Esophagus squamous epithelium (tissue), 5 donors: ENCODE data around the gene ST8SIA1. TPM values are rescaled to one million over a fixed set of nuclear protein-coding genes. Genes with fewer than 3 reads are reported as not detected.

Experiments used
- DNase-seq: peaks from one replicate; lab custom pipeline; 2025; lab: John Stamatoyannopoulos, UW
- H3K27ac ChIP-seq, 4 donors: fragments of 200-600 bp; sonication (generic); one replicate each; pipeline ENCODE4 v1.5.1; 2016 to 2019; ENCODE audit warnings: mild to moderate bottlenecking in 1 of 4
- H3K27me3 ChIP-seq, 4 donors: fragments of 200-600 bp; sonication (generic); 1 replicate in 3 of 4; 2 replicates in 1 of 4; pipeline versions ENCODE4 v1.5.1 to v1.6.0; 2017 to 2021; ENCODE audit warnings: antibody characterized with exemption in 1 of 4
- H3K36me3 ChIP-seq, 3 donors: fragments of 200-600 bp; sonication (generic); one replicate each; pipeline ENCODE4 v1.5.1; 2016 to 2019
- H3K4me1 ChIP-seq, 3 donors: fragments of 200-600 bp; sonication (generic); one replicate each; pipeline ENCODE4 v1.5.1; 2017 to 2019
- H3K4me3 ChIP-seq, 4 donors: fragments of 200-600 bp; sonication (generic); 1 replicate in 3 of 4; 2 replicates in 1 of 4; pipeline ENCODE4 v1.5.1; 2016 to 2019; ENCODE audit warnings: mild to moderate bottlenecking in 2 of 4, moderate library complexity in 1 of 4
- H3K9me3 ChIP-seq, 3 donors: fragments of 200-600 bp; sonication (generic); one replicate each; pipeline ENCODE4 v1.5.1; 2016 to 2019
- CTCF ChIP-seq, 6 experiments: fragments of 450-650 bp in 4 of 6; fragments of 200-600 bp in 2 of 6; sonication (generic) in 2 of 6; IDR thresholded peaks; one replicate each; pipeline ENCODE4 v1.5.1; 2016 to 2019; ENCODE audit warnings: antibody characterized with exemption in 6 of 6, mild to moderate bottlenecking in 4 of 6, moderate library complexity in 4 of 6
- POLR2A ChIP-seq, 4 donors: fragments of 450-650 bp; IDR thresholded peaks; one replicate each; pipeline ENCODE4 v1.6.1; 2017; ENCODE audit warnings: antibody characterized with exemption in 4 of 4, mild to moderate bottlenecking in 4 of 4, moderate library complexity in 3 of 4
- WGBS, 2 donors: methylation state at CpG; one replicate each; pipeline ENCODE4 v1.1.5; 2018; 5-methylcytosine and 5-hydroxymethylcytosine counted together
- intact Hi-C: fragments of 100-400 bp; cut with DNase I; formaldehyde crosslinking; loops from one replicate; pipeline ENCODE4 v1.15.0; 2022
- total RNA-seq, 4 donors: library from RNA; depleted of rRNA; stranded (reverse); fragments of >200 nt; gene quantifications; one replicate each; pipeline ENCODE4 v1.1.0, GENCODE V29; 2016
- donor health status: DM: yes; HTN: yes; CAD: no.

ST8SIA1 gene
- total RNA-seq, 4 donors from 2014 or later, result 0.38 to 5.3 (median 1.0) TPM

- TF ChIP-seq POLR2A (IDR thresholded peaks at IDR 0.05), result no peak
- TF ChIP-seq CTCF (IDR thresholded peaks at IDR 0.05), result no peak
- peak overlapping the region in 2 of 4 donors; percentile 41 to 84 for H3K27ac ChIP-seq
- no peaks in the 10 kb centered on the region for H3K9me3 ChIP-seq
- H3K27me3 ChIP-seq, result peaks cover 0 to 26% (median 0%) of the 10 kb centered on the region in 4 donors
- intact Hi-C loops, result loop anchor here (10.0 kb wide), 3 partner anchors 57 to 227 kb away; no protein-coding TSS in a partner anchor
- H3K4me1 ChIP-seq, result peaks cover 0 to 47% (median 0%) of the 10 kb centered on the region in 3 donors
- H3K4me3 ChIP-seq, result peak overlapping the region in 2 of 4 donors; percentile 63 to 74
- H3K36me3 ChIP-seq, result no peaks in the 10 kb centered on the region
- no peak for DNase-seq
These were observed 2.3 kb downstream of the ST8SIA1 start for GRCh38 chr12:22332202-22332601.

GRCh38 chr12:22329621-22330020 lies 4.9 kb downstream of the ST8SIA1 start:
- Histone ChIP-seq H3K36me3 (no peaks in the 10 kb centered on the region), H3K9me3 (no peaks in the 10 kb centered on the region), H3K4me3 (no peak overlapping the region), H3K4me1 (peaks cover 0 to 33% (median 0%) of the 10 kb centered on the region in 3 donors), H3K27ac (peak overlapping the region in 2 of 4 donors; percentile 5 to 13), H3K27me3 (peaks cover 0 to 19% (median 0%) of the 10 kb centered on the region in 4 donors)
- TF ChIP-seq POLR2A (IDR thresholded peaks at IDR 0.05), result no peak
- TF ChIP-seq CTCF (IDR thresholded peaks at IDR 0.05), result no peak
- intact Hi-C loops, result loop anchor here (10.0 kb wide), 3 partner anchors 55 to 225 kb away; no protein-coding TSS in a partner anchor
- DNase-seq, result no peak
- 72 to 74% methylated on average over 4 of the region's 4 CpGs for WGBS, 2 donors

- no peak for DNase-seq
- Histone ChIP-seq H3K36me3 (no peaks in the 10 kb centered on the region), H3K27me3 (no peaks in the 10 kb centered on the region), H3K4me1 (peaks cover 0 to 7% (median 0%) of the 10 kb centered on the region in 3 donors), H3K4me3 (no peak overlapping the region), H3K27ac (no peak overlapping the region), H3K9me3 (no peaks in the 10 kb centered on the region)
- no peak for TF ChIP-seq POLR2A (IDR thresholded peaks at IDR 0.05)
- TF ChIP-seq CTCF (IDR thresholded peaks at IDR 0.05), result no peak
- WGBS, 2 donors, result 50 to 78% methylated on average over 4 of the region's 4 CpGs
- intact Hi-C loops, result no loop called here
These were observed 9.3 kb downstream of the ST8SIA1 start for GRCh38 chr12:22325218-22325617.

- no peak overlapping the region for H3K27ac ChIP-seq
- no peaks in the 10 kb centered on the region for H3K36me3 ChIP-seq
- 90 to 94% methylated on average over 5 to 6 of the region's 6 CpGs for WGBS, 2 donors
- TF ChIP-seq CTCF (IDR thresholded peaks at IDR 0.05) (no peak), POLR2A (IDR thresholded peaks at IDR 0.05) (no peak)
- no peak overlapping the region for H3K4me3 ChIP-seq
- no peaks in the 10 kb centered on the region for H3K27me3 ChIP-seq
- intact Hi-C loops, result no loop called here
- H3K4me1 ChIP-seq, result no peaks in the 10 kb centered on the region
- no peak for DNase-seq
- H3K9me3 ChIP-seq, result no peaks in the 10 kb centered on the region
These were observed 12.4 kb downstream of the ST8SIA1 start for GRCh38 chr12:22322091-22322490.

- intact Hi-C loops, result no loop called here
These were observed 12.9 kb downstream of the ST8SIA1 start for GRCh38 chr12:22321638-22322037.

More at GRCh38 chr12:22321638-22322037, 12.9 kb downstream of the ST8SIA1 start:
- TF ChIP-seq POLR2A (IDR thresholded peaks at IDR 0.05) (no peak), CTCF (IDR thresholded peaks at IDR 0.05) (no peak)
- Histone ChIP-seq H3K9me3 (no peaks in the 10 kb centered on the region), H3K27ac (no peak overlapping the region), H3K4me1 (no peaks in the 10 kb centered on the region), H3K36me3 (no peaks in the 10 kb centered on the region), H3K27me3 (no peaks in the 10 kb centered on the region), H3K4me3 (no peak overlapping the region)
- no peak for DNase-seq
- 53 to 64% methylated on average over 2 of the region's 2 CpGs for WGBS, 2 donors
